Fibroblast of villous mesenchyme (primary cell): ENCODE results near the gene THRB. TPM values are rescaled to one million over a fixed set of nuclear protein-coding genes. Genes with fewer than 3 reads are reported as not detected.

Experiments
- DNase-seq: peaks from one replicate; pipeline ENCODE4 v3.0.0-alpha.2; 2010; ENCODE audit warnings: low read depth
- H3K4me3 ChIP-seq: 2 replicates; pipeline ENCODE4 v1.5.1; 2011; ENCODE audit warnings: low read depth, mild to moderate bottlenecking, low read length
- CTCF ChIP-seq: IDR thresholded peaks from 2 replicates; pipeline ENCODE4 v1.5.1; 2012; ENCODE audit warnings: low read depth, mild to moderate bottlenecking, low read length; ENCODE audit not compliant: insufficient read depth
- total RNA-seq: library from RNA; depleted of rRNA; stranded (reverse); fragments of >200 nt; gene quantifications from 2 replicates; pipeline ENCODE4 v1.2.3, GENCODE V29; 2012

Gene THRB
- total RNA-seq, 1 donor: 13.4 TPM

GRCh38 chr3:24288496-24289236 lies 206.0 kb downstream of the THRB start:
- H3K4me3 ChIP-seq: no peak overlapping the region
- no peak for TF ChIP-seq CTCF
- DNase-seq: no peak

- DNase-seq: no peak
- H3K4me3 ChIP-seq: no peak overlapping the region
- no peak for TF ChIP-seq CTCF
Measured at GRCh38 chr3:24287755-24288450, 206.7 kb downstream of the THRB start.

GRCh38 chr3:24286405-24286804 lies 208.2 kb downstream of the THRB start:
- no peak for DNase-seq
- no peak overlapping the region for H3K4me3 ChIP-seq
- no peak for TF ChIP-seq CTCF

DNA sequence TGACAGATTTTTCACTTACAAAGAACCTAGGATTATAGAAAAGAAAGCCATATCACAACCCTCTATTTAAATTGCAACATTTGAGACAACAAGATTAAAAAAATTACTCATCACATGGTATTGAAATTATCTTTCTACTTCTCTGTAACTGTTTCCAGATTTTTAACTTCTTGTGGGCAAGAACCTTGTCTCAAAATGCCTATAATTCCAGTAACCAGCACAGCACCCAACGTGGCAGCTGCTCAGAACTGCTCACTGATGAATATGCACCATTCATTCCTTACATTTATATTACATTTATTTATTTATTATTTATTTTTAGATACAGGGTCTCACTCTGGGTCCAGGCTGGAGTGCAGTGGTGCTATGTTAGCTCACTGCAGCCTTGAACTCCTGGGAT lies 216.1 kb downstream of the THRB start:
- DNase-seq: no peak
- no peak for TF ChIP-seq CTCF
- no peak overlapping the region for H3K4me3 ChIP-seq

DNA sequence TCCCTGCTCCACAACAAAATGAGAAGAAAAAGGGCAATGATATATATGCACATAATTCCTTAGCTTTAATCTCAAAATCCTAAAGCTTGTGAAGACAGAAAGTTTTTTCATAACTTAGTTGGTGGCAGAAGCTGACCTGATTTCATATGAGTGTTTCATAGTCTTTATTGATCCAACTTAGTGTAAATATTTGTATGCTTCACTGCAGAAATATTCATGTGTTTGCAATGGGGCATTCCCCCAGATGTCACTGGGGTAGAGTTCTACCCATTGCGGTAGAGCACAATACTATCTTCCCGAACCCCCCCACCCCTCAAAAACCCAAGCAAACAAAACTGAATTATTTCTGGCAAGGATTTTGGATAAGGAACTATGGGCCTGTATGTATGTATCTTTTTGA lies 221.2 kb downstream of the THRB start:
- TF ChIP-seq CTCF: no peak
- DNase-seq: no peak

DNA sequence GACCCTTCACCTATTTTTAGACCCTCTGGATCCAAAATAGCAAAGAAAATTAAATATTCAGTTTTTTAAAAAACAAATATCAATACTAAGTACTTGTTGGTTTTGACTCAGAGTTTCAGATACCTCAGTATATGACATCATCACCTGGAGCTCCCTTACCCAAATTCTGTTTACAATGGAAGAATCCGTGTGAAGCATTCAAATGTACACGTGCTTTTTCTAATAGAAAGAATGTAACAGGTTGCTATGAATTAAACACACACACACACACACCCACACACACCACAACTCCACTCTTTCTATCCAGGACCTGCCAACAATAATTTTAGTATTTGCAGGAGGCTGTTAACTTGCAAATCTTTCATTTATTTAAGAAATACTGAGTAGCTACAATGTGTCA lies 221.8 kb downstream of the THRB start:
- TF ChIP-seq CTCF: no peak
- H3K4me3 ChIP-seq: no peak overlapping the region
- DNase-seq: no peak

More for the DNA sequence above, 221.2 kb downstream of the THRB start:
- no peak overlapping the region for H3K4me3 ChIP-seq
